Left forelimb (tissue), 1 donor: Measurements from ENCODE around the gene ZNG1C.
"Not testable (repeated sequence)": the region's sequence is repeated elsewhere in the genome, so short reads cannot be mapped to it uniquely, and the experiment has no call there.

Source experiments
- DNase-seq: peaks from one replicate; pipeline ENCODE4 v3.0.0-alpha.2; 2018; ENCODE audit warnings: low spot score

ZNG1C gene

GRCh38 chr9:68343242-68343641 is 101.5 kb downstream of the ZNG1C start:
- DNase-seq: not testable (repeated sequence)

- not testable (repeated sequence) for DNase-seq
Observed at GRCh38 chr9:68343992-68344391, 102.2 kb downstream of the ZNG1C start.
